ENCODE data around the gene HBG2.

The HBG2 gene

DNA sequence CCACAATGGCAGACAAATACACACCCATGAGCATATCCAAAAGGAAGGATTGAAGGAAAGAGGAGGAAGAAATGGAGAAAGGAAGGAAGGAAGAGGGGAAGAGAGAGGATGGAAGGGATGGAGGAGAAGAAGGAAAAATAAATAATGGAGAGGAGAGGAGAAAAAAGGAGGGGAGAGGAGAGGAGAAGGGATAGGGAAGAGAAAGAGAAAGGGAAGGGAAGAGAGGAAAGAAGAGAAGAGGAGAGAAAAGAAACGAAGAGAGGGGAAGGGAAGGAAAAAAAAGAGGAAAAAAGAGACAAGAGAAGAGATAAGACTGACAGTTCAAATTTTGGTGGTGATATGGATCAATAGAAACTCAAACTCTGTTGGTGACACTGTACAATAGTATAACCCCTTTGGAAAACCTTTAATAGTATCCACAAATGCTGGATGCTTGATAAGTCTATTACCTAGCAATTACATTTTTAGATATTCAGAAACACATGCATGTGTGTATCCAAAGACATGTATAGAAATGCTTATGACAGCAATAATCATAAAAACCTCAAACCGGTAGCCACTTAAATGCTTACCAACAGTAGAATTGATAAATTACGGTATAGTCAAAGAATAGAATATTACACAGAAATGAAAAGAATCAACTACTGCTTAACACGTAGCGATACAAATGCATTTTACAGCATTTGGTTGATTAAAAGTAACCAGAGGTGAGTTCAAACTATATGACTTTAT lies 19.1 kb downstream of the HBG2 start:
- in situ Hi-C loops (cut with MboI; ENCODE audit: low pct_unique_long_range_greater_than_20kb, low sequenced_read_pairs) = no loop called here

DNA sequence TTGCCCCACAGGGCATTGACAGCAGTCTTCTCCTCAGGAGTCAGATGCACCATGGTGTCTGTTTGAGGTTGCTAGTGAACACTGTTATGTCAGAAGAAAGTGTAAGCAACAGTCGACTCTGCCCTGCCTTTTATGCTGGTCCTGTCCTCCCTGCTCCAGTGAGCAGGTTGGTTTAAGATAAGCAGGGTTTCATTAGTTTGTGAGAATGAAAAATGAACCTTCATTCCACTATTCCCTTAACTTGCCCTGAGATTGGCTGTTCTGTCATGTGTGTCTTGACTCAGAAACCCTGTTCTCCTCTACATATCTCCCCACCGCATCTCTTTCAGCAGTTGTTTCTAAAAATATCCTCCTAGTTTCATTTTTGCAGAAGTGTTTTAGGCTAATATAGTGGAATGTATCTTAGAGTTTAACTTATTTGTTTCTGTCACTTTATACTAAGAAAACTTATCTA lies 20.2 kb downstream of the HBG2 start, which contains the start of gene HBD:
HBD (minus strand) TSS at position 103 of the 454 bp plus-strand sequence; CDS start at position 53, 50 bp downstream.
- peak; percentile 47 for DNase-seq
- in situ Hi-C loops (cut with MboI; ENCODE audit: low pct_unique_long_range_greater_than_20kb, low sequenced_read_pairs) = no loop called here

More for the DNA sequence above, 19.1 kb downstream of the HBG2 start:
- DNase-seq = no peak

DNA sequence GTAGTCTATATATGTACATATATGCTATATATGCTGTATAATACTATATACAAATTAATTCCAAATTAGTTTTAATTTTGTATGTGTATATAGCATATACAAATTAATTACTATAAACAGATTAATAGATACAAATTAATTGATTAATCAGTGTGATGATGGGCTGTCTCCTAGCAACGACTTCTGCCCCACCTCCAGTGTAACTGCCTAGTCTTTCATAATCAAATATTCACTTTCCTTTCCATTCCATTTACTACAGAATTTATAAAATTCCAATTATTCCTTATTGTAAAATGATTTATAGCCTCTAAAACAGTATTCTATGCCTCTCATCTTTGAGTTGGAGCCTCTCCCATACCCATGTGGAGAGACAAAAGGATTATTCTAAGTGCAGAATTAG lies 21.3 kb downstream of the HBG2 start:
- no peak for DNase-seq
- in situ Hi-C loops (cut with MboI; ENCODE audit: low pct_unique_long_range_greater_than_20kb, low sequenced_read_pairs) = no loop called here

GRCh38 chr11:5232821-5233220 lies 21.8 kb downstream of the HBG2 start:
- DNase-seq = no peak
- in situ Hi-C loops (cut with MboI; ENCODE audit: low pct_unique_long_range_greater_than_20kb, low sequenced_read_pairs) = no loop called here

GRCh38 chr11:5232176-5232575 lies 22.4 kb downstream of the HBG2 start:
- in situ Hi-C loops (cut with MboI; ENCODE audit: low pct_unique_long_range_greater_than_20kb, low sequenced_read_pairs) = no loop called here
- DNase-seq = no peak

DNA sequence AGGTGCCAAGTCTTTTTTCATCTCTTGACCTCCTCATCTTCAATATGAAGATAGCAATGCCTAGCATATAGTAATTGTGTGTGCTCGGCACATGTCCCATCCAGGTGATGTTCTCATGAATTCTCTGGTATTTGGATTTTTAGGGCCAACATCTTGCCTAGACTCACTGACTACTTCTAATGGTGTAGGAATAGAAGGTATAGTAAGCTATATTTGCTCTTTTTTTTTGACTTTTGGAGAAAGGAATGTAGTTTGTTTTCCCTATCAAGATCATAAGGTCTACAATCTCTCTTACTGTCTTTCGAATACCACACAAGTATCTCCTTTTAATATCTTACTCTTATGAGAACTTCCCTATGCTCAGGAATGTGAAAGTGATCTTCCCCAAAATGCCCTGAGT lies 23.5 kb downstream of the HBG2 start:
- in situ Hi-C loops (cut with MboI; ENCODE audit: low pct_unique_long_range_greater_than_20kb, low sequenced_read_pairs) = no loop called here
- no peak for DNase-seq

DNA sequence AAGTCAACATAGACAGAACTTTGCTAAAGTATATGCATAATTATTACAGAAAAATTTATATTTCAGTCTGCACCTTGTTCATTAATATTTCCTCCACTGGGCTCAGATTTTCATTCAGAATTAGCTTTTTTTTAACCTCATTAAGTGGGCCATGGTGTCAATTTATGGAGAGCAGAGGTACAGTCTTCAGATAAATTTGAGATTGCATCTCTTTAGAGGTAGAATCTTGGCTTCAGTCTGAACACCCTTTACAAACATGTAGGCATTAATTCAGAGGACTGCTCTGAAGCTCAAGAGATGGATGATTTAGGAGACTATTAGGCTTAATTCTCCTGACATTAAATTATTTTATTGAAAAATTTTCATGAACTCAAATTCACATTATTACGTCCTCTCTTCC lies 24.3 kb downstream of the HBG2 start:
- DNase-seq = no peak
- in situ Hi-C loops (cut with MboI; ENCODE audit: low pct_unique_long_range_greater_than_20kb, low sequenced_read_pairs) = no loop called here

DNA sequence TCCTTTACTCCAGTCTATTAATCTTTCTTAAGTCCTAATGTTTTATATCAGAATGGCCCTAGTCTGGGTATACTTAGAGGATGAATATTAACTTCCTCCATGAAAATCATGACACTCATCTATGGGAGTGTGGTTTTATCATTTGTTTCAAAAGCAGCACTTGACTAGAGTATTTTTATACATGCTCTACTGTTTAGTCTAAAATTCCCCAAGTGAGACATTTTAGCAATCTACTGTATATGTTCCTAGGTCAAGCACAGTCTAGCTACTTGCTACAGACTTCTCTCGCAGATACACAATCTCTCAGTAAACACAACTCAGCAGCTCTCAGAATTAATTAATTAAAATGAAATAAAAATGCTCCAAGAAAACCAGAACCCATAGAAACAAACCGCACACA lies 24.8 kb downstream of the HBG2 start:
- no peak for DNase-seq
- in situ Hi-C loops (cut with MboI; ENCODE audit: low pct_unique_long_range_greater_than_20kb, low sequenced_read_pairs) = no loop called here

GRCh38 chr11:5229356-5229755 lies 25.2 kb downstream of the HBG2 start:
- in situ Hi-C loops (cut with MboI; ENCODE audit: low pct_unique_long_range_greater_than_20kb, low sequenced_read_pairs) = no loop called here
- DNase-seq = no peak

- in situ Hi-C loops (cut with MboI; ENCODE audit: low pct_unique_long_range_greater_than_20kb, low sequenced_read_pairs) = no loop called here
- DNase-seq = no peak
Measured at GRCh38 chr11:5228124-5228523, 26.5 kb downstream of the HBG2 start.

DNA sequence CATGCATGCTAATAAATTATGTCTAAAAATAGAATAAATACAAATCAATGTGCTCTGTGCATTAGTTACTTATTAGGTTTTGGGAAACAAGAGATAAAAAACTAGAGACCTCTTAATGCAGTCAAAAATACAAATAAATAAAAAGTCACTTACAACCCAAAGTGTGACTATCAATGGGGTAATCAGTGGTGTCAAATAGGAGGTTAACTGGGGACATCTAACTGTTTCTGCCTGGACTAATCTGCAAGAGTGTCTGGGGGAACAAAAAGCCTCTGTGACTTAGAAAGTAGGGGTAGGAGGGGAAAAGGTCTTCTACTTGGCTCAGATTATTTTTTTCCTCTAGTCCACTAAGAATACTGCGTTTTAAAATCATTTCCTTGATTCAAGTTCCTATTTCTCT lies 26.9 kb downstream of the HBG2 start:
- in situ Hi-C loops (cut with MboI; ENCODE audit: low pct_unique_long_range_greater_than_20kb, low sequenced_read_pairs) = no loop called here

GRCh38 chr11:5226732-5227310 lies 27.8 kb downstream of the HBG2 start, which contains the start of gene HBB:
Gene HBB, minus strand, starts transcription at chr11:5227071. Its CDS starts 50 bp downstream, at chr11:5227021.
- DNase-seq = no peak
- in situ Hi-C loops (cut with MboI; ENCODE audit: low pct_unique_long_range_greater_than_20kb, low sequenced_read_pairs) = no loop called here

More for the DNA sequence above, 26.9 kb downstream of the HBG2 start:
- no peak for DNase-seq

DNA sequence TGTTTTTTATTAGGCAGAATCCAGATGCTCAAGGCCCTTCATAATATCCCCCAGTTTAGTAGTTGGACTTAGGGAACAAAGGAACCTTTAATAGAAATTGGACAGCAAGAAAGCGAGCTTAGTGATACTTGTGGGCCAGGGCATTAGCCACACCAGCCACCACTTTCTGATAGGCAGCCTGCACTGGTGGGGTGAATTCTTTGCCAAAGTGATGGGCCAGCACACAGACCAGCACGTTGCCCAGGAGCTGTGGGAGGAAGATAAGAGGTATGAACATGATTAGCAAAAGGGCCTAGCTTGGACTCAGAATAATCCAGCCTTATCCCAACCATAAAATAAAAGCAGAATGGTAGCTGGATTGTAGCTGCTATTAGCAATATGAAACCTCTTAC lies 29.1 kb downstream of the HBG2 start:
- no peak for DNase-seq
- in situ Hi-C loops (cut with MboI; ENCODE audit: low pct_unique_long_range_greater_than_20kb, low sequenced_read_pairs) = no loop called here

GRCh38 chr11:5224538-5225479 lies 29.8 kb downstream of the HBG2 start:
- in situ Hi-C loops (cut with MboI; ENCODE audit: low pct_unique_long_range_greater_than_20kb, low sequenced_read_pairs) = no loop called here
- no peak for DNase-seq

DNA sequence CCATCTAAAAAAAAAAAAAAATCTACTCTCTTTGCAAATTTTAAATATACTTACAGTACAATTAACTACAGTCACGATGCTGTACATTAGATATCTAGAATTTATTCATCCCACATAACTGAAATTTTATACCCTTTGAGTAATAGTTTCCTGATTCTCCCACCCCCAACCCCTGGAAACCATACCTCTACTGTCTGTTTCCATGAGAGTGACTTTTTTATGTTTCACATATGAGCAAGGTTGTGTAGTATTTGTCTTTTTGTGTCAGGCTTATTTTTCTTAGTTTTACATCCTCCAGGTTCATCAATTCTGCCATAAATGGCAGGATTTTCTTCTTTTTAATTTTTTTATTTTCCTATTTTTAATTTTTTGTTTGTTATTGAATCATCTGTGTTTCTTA lies 30.9 kb downstream of the HBG2 start:
- in situ Hi-C loops (cut with MboI; ENCODE audit: low pct_unique_long_range_greater_than_20kb, low sequenced_read_pairs) = no loop called here
- no peak for DNase-seq

DNA sequence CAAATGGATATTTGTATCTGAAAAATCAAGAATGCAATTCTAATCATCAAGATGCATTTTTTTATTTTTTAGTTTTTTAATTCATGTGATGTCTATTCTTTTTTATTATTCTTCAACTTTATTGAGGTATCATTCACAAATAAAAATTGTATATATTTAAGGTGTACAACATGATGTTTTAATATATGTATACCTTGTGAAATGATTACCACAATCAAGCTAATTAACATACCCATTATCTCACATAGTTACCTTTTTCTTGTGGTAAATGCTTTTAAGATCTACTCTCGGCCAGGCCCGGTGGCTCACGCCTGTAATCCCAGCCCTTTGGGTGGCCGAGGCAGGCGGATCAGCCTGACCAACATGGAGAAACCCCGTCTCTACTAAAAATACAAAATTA lies 31.4 kb downstream of the HBG2 start:
- no peak for DNase-seq
- in situ Hi-C loops (cut with MboI; ENCODE audit: low pct_unique_long_range_greater_than_20kb, low sequenced_read_pairs) = no loop called here

- in situ Hi-C loops (cut with MboI; ENCODE audit: low pct_unique_long_range_greater_than_20kb, low sequenced_read_pairs) = no loop called here
- no peak for DNase-seq
Measured at GRCh38 chr11:5210376-5210885, 44.1 kb downstream of the HBG2 start.

DNA sequence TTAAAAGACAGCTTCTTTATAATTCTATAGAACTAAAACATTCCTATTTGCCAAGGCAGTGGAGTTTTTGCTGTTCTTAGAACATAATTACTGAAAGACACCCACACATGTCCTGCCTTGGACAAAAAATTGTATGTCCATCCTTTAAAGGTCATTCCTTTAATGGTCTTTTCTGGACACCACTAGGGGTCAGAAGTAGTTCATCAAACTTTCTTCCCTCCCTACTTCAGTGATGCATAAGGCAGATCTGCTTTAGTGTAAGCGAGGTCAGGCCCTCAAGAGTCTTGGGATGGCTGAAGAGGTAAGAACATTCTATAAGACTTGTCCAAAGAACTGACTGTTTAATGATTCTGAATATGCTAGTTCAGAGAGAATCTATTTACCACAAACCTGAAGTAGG lies 49.8 kb downstream of the HBG2 start:
- peak; percentile 34 for DNase-seq
- in situ Hi-C loops (cut with MboI; ENCODE audit: low pct_unique_long_range_greater_than_20kb, low sequenced_read_pairs) = no loop called here

DNA sequence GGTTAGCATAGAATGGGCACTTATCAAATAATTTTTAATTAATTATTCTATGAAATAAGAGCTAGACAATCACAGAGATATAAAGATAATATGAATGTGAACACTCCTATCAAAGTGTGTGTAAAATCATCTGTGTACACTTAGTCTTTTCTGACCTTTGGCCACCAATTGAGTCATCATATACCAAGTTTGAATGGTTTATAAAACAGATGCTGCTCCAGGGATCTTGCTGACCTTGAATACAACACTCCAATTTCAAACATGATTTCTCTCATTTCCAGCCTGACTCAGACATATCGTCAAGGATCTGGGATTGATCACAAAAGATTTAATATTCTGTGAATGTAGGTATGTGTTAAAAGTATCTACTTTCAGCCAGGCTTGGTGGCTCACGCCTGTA lies 51.2 kb downstream of the HBG2 start:
- no peak for DNase-seq
- in situ Hi-C loops (cut with MboI; ENCODE audit: low pct_unique_long_range_greater_than_20kb, low sequenced_read_pairs) = no loop called here
